Measurements from ENCODE around the gene PDXDC1.
"Not testable (repeated sequence)": the region's sequence is repeated elsewhere in the genome, so short reads cannot be mapped to it uniquely, and the experiment has no call there.

PDXDC1 gene

DNA sequence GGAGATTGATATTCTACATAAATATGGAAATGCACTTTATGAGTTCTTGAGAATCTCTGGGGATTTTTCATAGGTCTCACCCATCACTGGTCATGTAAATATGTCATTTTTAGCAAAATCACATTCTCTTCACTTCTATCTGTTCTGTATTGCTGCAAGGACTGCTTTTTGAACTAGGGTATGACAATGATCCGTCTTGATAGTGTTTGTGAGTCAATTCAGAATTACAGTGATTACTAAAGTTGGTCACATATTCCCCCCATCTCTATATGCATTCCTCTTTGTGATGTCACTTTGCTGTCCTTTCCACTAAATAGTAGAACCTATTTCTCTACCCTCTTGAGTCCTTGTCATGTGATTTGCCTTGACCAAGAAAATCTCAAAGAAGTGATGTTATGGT lies 206.1 kb downstream of the PDXDC1 start:
- FAIRE-seq, result not testable (repeated sequence)

DNA sequence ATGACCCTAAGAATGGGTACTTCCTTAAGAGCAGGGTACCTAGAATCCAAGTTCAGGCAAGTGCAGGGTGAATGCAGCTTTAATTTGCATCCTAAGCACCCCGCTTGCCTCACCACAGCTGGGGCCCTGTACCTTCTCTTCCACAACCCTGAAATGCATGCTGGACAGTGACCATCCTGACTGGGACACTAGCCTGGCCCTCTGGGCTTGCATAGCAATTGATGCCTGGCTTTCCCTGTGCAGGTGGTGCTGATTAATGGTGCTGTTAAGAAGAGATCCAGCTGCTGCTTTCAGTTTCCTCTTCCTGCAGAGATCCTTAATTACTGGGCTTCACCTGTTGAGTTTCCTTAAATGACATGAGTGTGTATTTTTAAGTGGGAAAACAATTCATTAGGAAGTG lies 209.2 kb downstream of the PDXDC1 start:
- FAIRE-seq, result not testable (repeated sequence)
